Central memory CD8-positive, alpha-beta T cell (primary cell): ENCODE data around the gene ACTR3C.
A peak's percentile ranks its signal among the peaks of the same experiment; 100 is the strongest.
"Not testable (repeated sequence)": the region's sequence is repeated elsewhere in the genome, so short reads cannot be mapped to it uniquely, and the experiment has no call there.

Source experiments
- ATAC-seq: fragments of 150-1000 bp; cut with Tn5 transposase; replicated peaks from 2 replicates; pipeline ENCODE4 v1.10.0; 2022; ENCODE audit warnings: mild to moderate bottlenecking, moderate FRiP score, moderate number of reproducible peaks; ENCODE audit not compliant: poor library complexity, severe bottlenecking; ENCODE audit errors: extremely low read depth
- DNase-seq, 2 donors: peaks; one replicate each; pipeline ENCODE4 v3.0.0; 2021; ENCODE audit warnings: low spot score in 2 of 2
- H3K27ac Mint-ChIP-seq: one replicate; pipeline ENCODE4 v1.8.0; 2022; ENCODE audit warnings: low read depth, mild to moderate bottlenecking, moderate library complexity, mixed read lengths
- H3K27me3 Mint-ChIP-seq: one replicate; pipeline ENCODE4 v1.8.0; 2022; ENCODE audit warnings: mixed read lengths
- H3K36me3 Mint-ChIP-seq: one replicate; pipeline ENCODE4 v1.8.0; 2022; ENCODE audit warnings: mild to moderate bottlenecking, moderate library complexity, mixed read lengths; ENCODE audit not compliant: insufficient read depth
- H3K4me1 Mint-ChIP-seq: one replicate; pipeline ENCODE4 v1.8.0; 2022; ENCODE audit warnings: mixed read lengths
- H3K4me3 Mint-ChIP-seq: one replicate; pipeline ENCODE4 v1.8.0; 2022; ENCODE audit warnings: mild to moderate bottlenecking, moderate library complexity, mixed read lengths
- H3K9me3 Mint-ChIP-seq: one replicate; pipeline ENCODE4 v1.8.0; 2022; ENCODE audit warnings: mixed read lengths

Gene ACTR3C

GRCh38 chr7:150326657-150327268 is 3.4 kb upstream of the ACTR3C start:
- H3K9me3 Mint-ChIP-seq: no peaks in the 10 kb centered on the region
- peaks cover 32% of the 10 kb centered on the region for H3K4me1 Mint-ChIP-seq
- DNase-seq: no peak
- H3K27ac Mint-ChIP-seq: no peak overlapping the region
- no peak for ATAC-seq
- H3K4me3 Mint-ChIP-seq: no peak overlapping the region
- H3K36me3 Mint-ChIP-seq: peaks cover 25% of the 10 kb centered on the region
- no peaks in the 10 kb centered on the region for H3K27me3 Mint-ChIP-seq

GRCh38 chr7:150325901-150326300 is 2.6 kb upstream of the ACTR3C start:
- Mint-ChIP-seq H3K27ac (no peak overlapping the region), H3K4me3 (no peak overlapping the region), H3K9me3 (no peaks in the 10 kb centered on the region), H3K27me3 (no peaks in the 10 kb centered on the region), H3K36me3 (peaks cover 22% of the 10 kb centered on the region), H3K4me1 (peaks cover 38% of the 10 kb centered on the region)
- ATAC-seq (no peak), DNase-seq (no peak)

GRCh38 chr7:150325110-150325611 is 1.8 kb upstream of the ACTR3C start:
- H3K4me3 Mint-ChIP-seq: peak overlapping the region; percentile 88
- ATAC-seq (no peak), DNase-seq (no peak)
- H3K9me3 Mint-ChIP-seq: no peaks in the 10 kb centered on the region
- peaks cover 40% of the 10 kb centered on the region for H3K4me1 Mint-ChIP-seq
- H3K36me3 Mint-ChIP-seq: peaks cover 22% of the 10 kb centered on the region
- peak overlapping the region; percentile 93 for H3K27ac Mint-ChIP-seq
- no peaks in the 10 kb centered on the region for H3K27me3 Mint-ChIP-seq

- Mint-ChIP-seq H3K27ac (peak overlapping the region; percentile 93), H3K9me3 (no peaks in the 10 kb centered on the region), H3K27me3 (no peaks in the 10 kb centered on the region), H3K36me3 (peaks cover 22% of the 10 kb centered on the region), H3K4me1 (peaks cover 40% of the 10 kb centered on the region), H3K4me3 (peak overlapping the region; percentile 88)
- no peak for ATAC-seq
- no peak for DNase-seq
Observed at GRCh38 chr7:150324373-150324961, 1.1 kb upstream of the ACTR3C start.

GRCh38 chr7:150323682-150324372 is 482 bp upstream of the ACTR3C start:
- H3K27ac Mint-ChIP-seq: peak overlapping the region; percentile 93
- no peaks in the 10 kb centered on the region for H3K27me3 Mint-ChIP-seq
- ATAC-seq: peak; percentile 38
- no peak for DNase-seq
- peaks cover 40% of the 10 kb centered on the region for H3K4me1 Mint-ChIP-seq
- no peaks in the 10 kb centered on the region for H3K9me3 Mint-ChIP-seq
- H3K4me3 Mint-ChIP-seq: peak overlapping the region; percentile 88
- peaks cover 22% of the 10 kb centered on the region for H3K36me3 Mint-ChIP-seq

- Mint-ChIP-seq H3K27me3 (no peaks in the 10 kb centered on the region), H3K36me3 (peaks cover 16% of the 10 kb centered on the region), H3K27ac (peak overlapping the region; percentile 93), H3K4me1 (peaks cover 46% of the 10 kb centered on the region), H3K4me3 (peak overlapping the region; percentile 88), H3K9me3 (no peaks in the 10 kb centered on the region)
- no peak for DNase-seq
- peak; percentile 70 for ATAC-seq
Observed at GRCh38 chr7:150322114-150322832, 1.1 kb downstream of the ACTR3C start.

GRCh38 chr7:150321788-150322113 is 1.6 kb downstream of the ACTR3C start:
- H3K4me1 Mint-ChIP-seq: peaks cover 46% of the 10 kb centered on the region
- H3K36me3 Mint-ChIP-seq: peaks cover 14% of the 10 kb centered on the region
- H3K27me3 Mint-ChIP-seq: no peaks in the 10 kb centered on the region
- DNase-seq (no peak), ATAC-seq (no peak)
- peak overlapping the region; percentile 29 for H3K27ac Mint-ChIP-seq
- H3K4me3 Mint-ChIP-seq: peak overlapping the region; percentile 88
- H3K9me3 Mint-ChIP-seq: no peaks in the 10 kb centered on the region

- H3K36me3 Mint-ChIP-seq: peaks cover 8% of the 10 kb centered on the region
- H3K27ac Mint-ChIP-seq: no peak overlapping the region
- H3K4me1 Mint-ChIP-seq: peaks cover 25% of the 10 kb centered on the region
- no peak overlapping the region for H3K4me3 Mint-ChIP-seq
- ATAC-seq (no peak), DNase-seq (no peak)
- no peaks in the 10 kb centered on the region for H3K9me3 Mint-ChIP-seq
- H3K27me3 Mint-ChIP-seq: no peaks in the 10 kb centered on the region
Observed at GRCh38 chr7:150317748-150318444, 5.4 kb downstream of the ACTR3C start.

- not testable (repeated sequence) for H3K9me3 Mint-ChIP-seq, H3K36me3 Mint-ChIP-seq
Observed at GRCh38 chr7:150316987-150317386, 6.4 kb downstream of the ACTR3C start.

GRCh38 chr7:150314639-150315239 is 8.6 kb downstream of the ACTR3C start:
- Mint-ChIP-seq H3K4me1 (peaks cover 6% of the 10 kb centered on the region), H3K9me3 (no peaks in the 10 kb centered on the region), H3K36me3 (peaks cover 8% of the 10 kb centered on the region), H3K27me3 (no peaks in the 10 kb centered on the region), H3K27ac (no peak overlapping the region), H3K4me3 (no peak overlapping the region)
- ATAC-seq: no peak
- DNase-seq: no peak

More at GRCh38 chr7:150316987-150317386, 6.4 kb downstream of the ACTR3C start:
- not testable (repeated sequence) for DNase-seq, H3K4me3 Mint-ChIP-seq, ATAC-seq, H3K27ac Mint-ChIP-seq, H3K27me3 Mint-ChIP-seq
- H3K4me1 Mint-ChIP-seq: peaks cover 16% of the 10 kb centered on the region

GRCh38 chr7:150313870-150314269 is 9.5 kb downstream of the ACTR3C start:
- Mint-ChIP-seq H3K4me1 (peaks cover 6% of the 10 kb centered on the region), H3K36me3 (peaks cover 8% of the 10 kb centered on the region), H3K4me3 (no peak overlapping the region), H3K27me3 (no peaks in the 10 kb centered on the region), H3K9me3 (no peaks in the 10 kb centered on the region), H3K27ac (no peak overlapping the region)
- DNase-seq (no peak), ATAC-seq (no peak)

- Mint-ChIP-seq H3K36me3 (peaks cover 8% of the 10 kb centered on the region), H3K27me3 (no peaks in the 10 kb centered on the region), H3K4me3 (no peak overlapping the region), H3K4me1 (peaks cover 11% of the 10 kb centered on the region), H3K9me3 (no peaks in the 10 kb centered on the region), H3K27ac (no peak overlapping the region)
- DNase-seq: no peak
- ATAC-seq: no peak
Observed at GRCh38 chr7:150313367-150313809, 10.0 kb downstream of the ACTR3C start.
